ENCODE measurements around the gene USP26. TPM values are rescaled to one million over a fixed set of nuclear protein-coding genes. Genes with fewer than 3 reads are reported as not detected.
"Not testable (repeated sequence)": the region's sequence is repeated elsewhere in the genome, so short reads cannot be mapped to it uniquely, and the experiment has no call there.

USP26 gene
- total and polyA plus RNA-seq, 2 experiments from 2014 or later: 0.07 TPM; not detected in 1

DNA sequence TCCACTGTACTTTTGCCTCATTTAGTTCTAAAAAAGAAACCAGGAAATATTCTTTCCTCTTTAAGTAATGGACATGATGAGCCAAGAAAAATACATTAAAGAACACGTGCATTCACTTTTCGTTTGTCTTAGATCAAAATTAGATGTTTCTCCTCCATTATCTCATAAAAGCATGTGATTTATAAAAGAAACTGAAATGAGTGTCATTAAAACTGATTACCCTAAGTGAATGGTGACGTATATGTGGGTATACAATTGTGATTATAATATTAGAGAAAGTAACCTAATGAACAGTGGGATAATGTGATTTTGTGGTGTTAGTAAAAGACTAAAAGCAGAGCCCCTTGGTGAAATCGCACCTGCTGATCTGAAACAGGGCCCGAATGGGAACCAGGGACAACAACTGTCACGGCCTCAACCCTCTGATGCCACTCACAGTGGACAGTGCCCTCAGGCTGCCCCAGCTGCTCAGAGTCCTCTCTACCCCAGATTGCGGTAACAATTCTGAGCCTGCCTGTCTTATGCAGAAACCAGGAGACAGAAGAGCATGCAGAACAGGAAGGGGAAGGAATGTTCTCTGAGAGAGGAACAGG is 112.8 kb downstream of the USP26 start:
- Histone ChIP-seq H3K9me2 (replicated peaks; ENCODE audit: insufficient read depth) (no peaks in the 10 kb centered on the region), H3K36me3 (replicated peaks; ENCODE audit: insufficient read depth, low read depth) (no peaks in the 10 kb centered on the region), H2AFZ (no peak overlapping the region), H3K27ac (no peak overlapping the region), H3K9me3 (ENCODE audit: low read depth) (no peaks in the 10 kb centered on the region), H3K27me3 (no peaks in the 10 kb centered on the region), H3K4me3 (no peak overlapping the region), H3K79me2 (no peaks in the 10 kb centered on the region), H3K4me2 (no peak overlapping the region), H4K20me1 (ENCODE audit: insufficient read depth, poor library complexity, severe bottlenecking) (no peaks in the 10 kb centered on the region), H3K4me1 (ENCODE audit: insufficient read depth) (no peaks in the 10 kb centered on the region)
- WGBS (ENCODE audit: low lambda C conversion rate, missing lambda C conversion rate): 64% methylated on average over 7 of the region's 7 CpGs
- DNase-seq (ENCODE audit: low spot score): no peak
- TF ChIP-seq, protein P1, sequence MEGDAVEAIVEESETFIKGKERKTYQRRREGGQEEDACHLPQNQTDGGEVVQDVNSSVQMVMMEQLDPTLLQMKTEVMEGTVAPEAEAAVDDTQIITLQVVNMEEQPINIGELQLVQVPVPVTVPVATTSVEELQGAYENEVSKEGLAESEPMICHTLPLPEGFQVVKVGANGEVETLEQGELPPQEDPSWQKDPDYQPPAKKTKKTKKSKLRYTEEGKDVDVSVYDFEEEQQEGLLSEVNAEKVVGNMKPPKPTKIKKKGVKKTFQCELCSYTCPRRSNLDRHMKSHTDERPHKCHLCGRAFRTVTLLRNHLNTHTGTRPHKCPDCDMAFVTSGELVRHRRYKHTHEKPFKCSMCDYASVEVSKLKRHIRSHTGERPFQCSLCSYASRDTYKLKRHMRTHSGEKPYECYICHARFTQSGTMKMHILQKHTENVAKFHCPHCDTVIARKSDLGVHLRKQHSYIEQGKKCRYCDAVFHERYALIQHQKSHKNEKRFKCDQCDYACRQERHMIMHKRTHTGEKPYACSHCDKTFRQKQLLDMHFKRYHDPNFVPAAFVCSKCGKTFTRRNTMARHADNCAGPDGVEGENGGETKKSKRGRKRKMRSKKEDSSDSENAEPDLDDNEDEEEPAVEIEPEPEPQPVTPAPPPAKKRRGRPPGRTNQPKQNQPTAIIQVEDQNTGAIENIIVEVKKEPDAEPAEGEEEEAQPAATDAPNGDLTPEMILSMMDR (IDR thresholded peaks at IDR 0.05; ENCODE audit: poor library complexity): no peak
- no peak for TF ChIP-seq EZH2phosphoT487 (IDR thresholded peaks at IDR 0.05; ENCODE audit: low read depth, severe bottlenecking, unreplicated experiment)
- no peak for TF ChIP-seq EZH2 (IDR thresholded peaks at IDR 0.05; ENCODE audit: borderline replicate concordance)

DNA sequence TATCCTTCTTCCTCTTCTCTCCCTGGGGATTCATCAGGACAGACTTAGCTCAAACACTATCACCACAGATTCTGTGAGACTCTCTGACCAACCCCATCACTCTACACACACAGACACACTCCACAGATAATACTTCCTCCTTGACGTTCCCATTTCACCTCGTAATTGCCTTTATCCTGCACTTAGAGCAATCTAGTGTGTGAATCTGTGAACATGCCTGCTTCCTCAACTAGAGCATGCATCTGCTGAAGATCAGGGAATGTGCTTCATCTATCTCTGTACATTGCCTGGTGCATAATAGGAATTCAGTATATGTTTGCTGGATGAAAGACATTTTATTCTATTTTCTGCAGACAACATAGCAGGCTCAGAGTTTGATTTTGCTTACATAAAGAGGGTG is 113.4 kb downstream of the USP26 start:
- Histone ChIP-seq H3K4me2 (no peak overlapping the region), H3K4me3 (no peak overlapping the region), H3K36me3 (replicated peaks; ENCODE audit: insufficient read depth, low read depth) (no peaks in the 10 kb centered on the region), H3K9me2 (replicated peaks; ENCODE audit: insufficient read depth) (no peaks in the 10 kb centered on the region), H3K27ac (no peak overlapping the region), H3K27me3 (no peaks in the 10 kb centered on the region), H2AFZ (no peak overlapping the region), H3K4me1 (ENCODE audit: insufficient read depth) (no peaks in the 10 kb centered on the region), H3K9me3 (ENCODE audit: low read depth) (no peaks in the 10 kb centered on the region), H4K20me1 (ENCODE audit: insufficient read depth, poor library complexity, severe bottlenecking) (no peaks in the 10 kb centered on the region), H3K79me2 (no peaks in the 10 kb centered on the region)
- TF ChIP-seq EZH2phosphoT487 (IDR thresholded peaks at IDR 0.05; ENCODE audit: low read depth, severe bottlenecking, unreplicated experiment) (no peak), EZH2 (IDR thresholded peaks at IDR 0.05; ENCODE audit: borderline replicate concordance) (no peak)
- TF ChIP-seq, protein P1 (IDR thresholded peaks at IDR 0.05; ENCODE audit: poor library complexity): no peak
- no peak for DNase-seq (ENCODE audit: low spot score)
- 26% methylated on average over 2 of the region's 2 CpGs for WGBS (ENCODE audit: low lambda C conversion rate, missing lambda C conversion rate)

GRCh38 chrX:132980035-132980434 is 116.9 kb downstream of the USP26 start:
- DNase-seq (ENCODE audit: low spot score); H3K4me1 ChIP-seq (ENCODE audit: insufficient read depth); H3K4me3 ChIP-seq; H3K79me2 ChIP-seq; H2AFZ ChIP-seq; H3K27me3 ChIP-seq; H3K9me3 ChIP-seq (ENCODE audit: low read depth); H3K27ac ChIP-seq; H4K20me1 ChIP-seq (ENCODE audit: insufficient read depth, poor library complexity, severe bottlenecking); H3K9me2 ChIP-seq (replicated peaks; ENCODE audit: insufficient read depth); H3K4me2 ChIP-seq; H3K36me3 ChIP-seq (replicated peaks; ENCODE audit: insufficient read depth, low read depth): not testable (repeated sequence)
- WGBS (ENCODE audit: low lambda C conversion rate, missing lambda C conversion rate): 87% methylated on average over 2 of the region's 2 CpGs

Other genes with a start within 250 kb of the USP26 start
- 18.5 and 21.9 TPM in 2 replicates for gene HS6ST2, start 138.5 kb downstream of the USP26 start, total RNA-seq
- 17.4 and 18.9 TPM in 2 replicates for gene HS6ST2, start 138.5 kb downstream of the USP26 start, polyA plus RNA-seq
- not detected in 2 replicates for gene TFDP3, start 121.2 kb upstream of the USP26 start, total RNA-seq
- gene TFDP3, start 121.2 kb upstream of the USP26 start, polyA plus RNA-seq: not detected in 2 replicates